ENCODE measurements around the gene ADGRV1.
"Not testable (repeated sequence)": the region's sequence is repeated elsewhere in the genome, so short reads cannot be mapped to it uniquely, and the experiment has no call there.

ADGRV1 gene

DNA sequence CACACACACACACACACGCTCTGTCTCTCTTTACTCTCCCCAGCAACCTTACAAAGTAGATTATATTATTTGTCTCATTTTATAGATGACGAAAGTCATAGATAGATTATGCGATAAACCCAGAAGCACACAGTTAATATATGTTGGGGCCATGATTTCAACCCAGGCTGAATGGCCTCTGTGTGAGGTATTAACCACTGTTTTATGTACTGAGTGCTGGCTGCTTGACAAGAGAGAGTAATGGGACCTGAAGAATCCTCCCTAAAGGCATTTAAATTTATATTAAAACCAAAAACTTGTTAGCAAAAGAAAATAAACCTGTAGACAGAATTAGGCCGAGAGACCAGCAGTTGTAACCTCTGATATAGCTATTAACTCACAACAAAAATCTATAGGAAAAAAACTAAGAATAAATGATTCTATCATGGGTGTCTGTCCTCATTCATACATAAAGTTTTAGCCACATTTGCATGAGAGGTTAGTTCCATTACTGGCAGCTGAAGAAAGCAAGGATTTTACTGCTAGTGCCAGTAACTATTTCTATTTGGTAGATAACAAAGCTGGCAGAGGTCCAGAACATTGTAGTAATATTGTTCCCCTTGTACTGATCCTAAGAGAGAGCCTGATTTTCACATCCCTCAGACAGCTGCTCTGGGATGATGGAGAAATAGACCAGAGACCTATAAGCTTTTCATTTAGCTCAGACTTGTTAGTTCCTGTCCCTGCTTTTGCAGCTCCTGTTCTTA, 250.9 kb downstream of the ADGRV1 start:
- DNase-seq (ENCODE audit: low read depth in 2 of 2): no peak

DNA sequence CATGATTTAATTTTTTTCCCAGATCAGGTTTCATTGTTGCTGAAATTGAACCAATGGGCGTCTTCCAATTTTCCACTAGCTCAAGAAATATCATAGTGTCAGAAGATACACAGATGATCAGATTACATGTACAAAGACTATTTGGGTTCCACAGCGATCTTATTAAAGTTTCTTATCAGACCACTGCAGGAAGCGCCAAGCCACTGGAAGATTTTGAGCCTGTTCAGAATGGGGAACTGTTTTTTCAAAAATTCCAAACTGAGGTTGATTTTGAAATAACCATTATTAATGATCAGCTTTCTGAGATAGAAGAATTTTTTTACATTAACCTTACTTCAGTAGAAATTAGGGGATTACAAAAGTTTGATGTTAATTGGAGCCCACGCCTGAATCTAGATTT, 251.6 kb downstream of the ADGRV1 start:
- no peak for DNase-seq (ENCODE audit: low read depth in 2 of 2)

DNA sequence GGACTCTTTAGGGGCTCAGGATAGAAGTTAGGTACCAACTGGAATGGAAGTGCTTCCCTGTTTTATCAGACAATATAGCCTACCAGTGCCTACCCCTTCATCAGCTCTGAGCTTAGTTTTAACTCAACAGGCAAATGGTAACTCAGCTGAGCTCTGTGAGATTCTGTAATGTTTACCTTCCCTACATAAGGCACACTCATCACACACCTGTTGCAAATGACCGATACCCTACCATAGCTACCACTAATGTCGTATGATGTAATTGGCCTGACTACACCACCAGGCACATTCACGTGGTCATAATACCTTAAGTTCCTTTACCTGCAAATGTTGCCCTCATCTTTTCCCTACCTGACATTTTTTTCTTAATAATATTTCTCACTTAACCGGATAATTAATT, 254.8 kb downstream of the ADGRV1 start:
- no peak for DNase-seq (ENCODE audit: low read depth in 2 of 2)

DNA sequence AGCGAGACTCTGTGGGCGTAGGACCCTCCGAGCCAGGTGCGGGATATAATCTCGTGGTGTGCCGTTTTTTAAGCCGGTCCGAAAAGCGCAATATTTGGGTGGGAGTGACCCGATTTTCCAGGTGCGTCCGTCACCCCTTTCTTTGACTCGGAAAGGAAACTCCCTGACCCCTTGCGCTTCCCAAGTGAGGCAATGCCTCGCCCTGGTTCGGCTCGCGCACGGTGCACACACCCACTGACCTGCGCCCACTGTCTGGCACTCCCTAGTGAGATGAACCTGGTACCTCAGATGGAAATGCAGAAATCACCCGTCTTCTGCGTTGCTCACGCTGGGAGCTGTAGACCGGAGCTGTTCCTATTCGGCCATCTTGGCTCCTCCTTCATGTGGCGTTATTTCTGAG, 263.5 kb downstream of the ADGRV1 start:
- DNase-seq (ENCODE audit: low read depth in 2 of 2): not testable (repeated sequence)

DNA sequence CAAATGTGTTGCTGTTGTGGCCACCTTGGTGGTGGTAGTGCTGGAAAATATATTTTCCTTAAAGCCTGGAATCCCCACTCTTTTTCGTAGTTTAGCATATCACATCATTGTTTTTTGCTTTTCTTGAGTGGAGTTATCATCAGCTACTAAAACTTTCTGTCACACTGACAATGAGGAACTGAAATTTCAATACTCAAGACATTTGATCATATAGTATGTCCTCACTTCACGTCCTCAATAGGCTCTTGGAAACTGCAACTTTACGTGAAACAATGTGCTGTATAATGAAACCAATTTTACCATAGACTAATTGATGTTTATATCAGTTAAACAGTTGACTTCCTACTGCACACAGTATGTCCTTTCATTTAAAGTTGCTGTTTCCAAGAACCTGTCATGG, 265.8 kb downstream of the ADGRV1 start:
- no peak for DNase-seq (ENCODE audit: low read depth in 2 of 2)

DNA sequence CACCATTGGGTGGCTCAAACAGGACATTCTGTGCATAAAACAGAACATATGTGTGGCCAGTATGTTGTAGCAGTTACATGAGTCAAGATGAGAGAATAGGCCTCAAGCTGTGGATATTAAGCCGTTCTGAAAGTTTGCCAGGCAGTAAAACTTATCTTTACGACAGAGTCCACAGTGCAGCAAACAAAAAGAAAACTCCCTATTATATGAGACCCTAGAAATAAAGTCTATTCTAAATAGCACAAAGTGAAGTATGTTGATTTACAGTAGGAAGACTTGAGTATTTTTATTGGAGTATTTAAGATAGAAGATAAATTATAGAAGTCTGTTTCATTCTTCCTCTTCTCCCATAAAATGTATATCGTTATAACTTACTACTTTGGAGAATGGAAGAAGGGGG, 271.5 kb downstream of the ADGRV1 start:
- no peak for DNase-seq (ENCODE audit: low read depth in 2 of 2)

DNA sequence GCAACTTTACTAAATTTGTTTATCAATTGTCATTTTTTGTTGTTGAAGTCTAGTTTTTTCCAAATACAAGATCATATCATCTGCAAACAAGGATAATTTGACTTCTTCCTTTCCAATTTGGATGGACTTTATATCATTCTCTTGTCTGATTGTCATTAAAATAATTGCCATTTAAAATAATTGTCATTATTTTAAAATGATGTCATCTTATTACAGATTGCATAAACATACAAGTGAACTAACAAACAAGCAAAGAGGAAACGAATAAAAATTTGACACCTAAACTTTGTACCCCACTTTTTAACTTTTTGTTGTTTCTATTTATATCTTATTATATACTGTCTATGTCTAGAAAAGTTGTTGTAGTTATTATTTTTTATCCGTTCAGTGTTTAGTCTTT, 275.2 kb downstream of the ADGRV1 start:
- no peak for DNase-seq (ENCODE audit: low read depth in 2 of 2)

DNA sequence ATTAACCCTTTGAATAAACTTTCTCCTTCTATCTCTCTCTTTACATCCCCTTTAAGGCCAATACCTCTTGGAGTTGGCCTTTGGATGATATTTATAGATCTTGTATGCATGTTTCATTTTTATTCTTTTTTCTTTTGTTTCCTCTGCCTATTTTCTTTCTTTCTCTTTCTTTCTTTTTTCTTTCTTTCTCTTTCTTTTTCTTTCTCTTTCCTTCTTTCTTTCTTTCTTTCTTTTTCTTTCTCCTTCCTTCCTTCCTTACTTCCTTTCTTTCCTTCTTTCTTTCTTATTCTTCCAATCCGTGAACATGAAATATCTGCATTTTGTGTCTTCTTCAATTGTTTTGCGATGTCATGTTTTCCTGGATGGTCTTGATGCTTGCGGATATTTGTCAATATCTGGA, 276.1 kb downstream of the ADGRV1 start:
- no peak for DNase-seq (ENCODE audit: low read depth in 2 of 2)

DNA sequence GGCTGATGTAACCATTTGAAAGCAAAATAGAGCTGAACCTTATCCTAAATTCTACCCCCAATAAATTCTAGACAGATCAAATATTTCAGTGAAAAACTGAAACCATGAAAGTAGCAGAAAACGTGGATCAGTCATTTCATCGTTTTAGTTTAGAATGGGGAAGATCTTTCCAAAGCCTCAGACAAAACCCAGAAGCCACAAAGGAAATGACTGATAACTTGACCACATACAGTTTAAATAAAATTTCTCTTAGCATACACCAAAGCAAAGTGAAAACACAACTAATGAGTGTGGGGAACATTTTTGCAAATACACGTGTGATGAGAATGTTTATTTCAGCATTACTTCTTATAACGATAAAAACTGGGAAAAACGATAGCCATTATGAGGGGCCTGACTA, 284.8 kb downstream of the ADGRV1 start:
- no peak for DNase-seq (ENCODE audit: low read depth in 2 of 2)

DNA sequence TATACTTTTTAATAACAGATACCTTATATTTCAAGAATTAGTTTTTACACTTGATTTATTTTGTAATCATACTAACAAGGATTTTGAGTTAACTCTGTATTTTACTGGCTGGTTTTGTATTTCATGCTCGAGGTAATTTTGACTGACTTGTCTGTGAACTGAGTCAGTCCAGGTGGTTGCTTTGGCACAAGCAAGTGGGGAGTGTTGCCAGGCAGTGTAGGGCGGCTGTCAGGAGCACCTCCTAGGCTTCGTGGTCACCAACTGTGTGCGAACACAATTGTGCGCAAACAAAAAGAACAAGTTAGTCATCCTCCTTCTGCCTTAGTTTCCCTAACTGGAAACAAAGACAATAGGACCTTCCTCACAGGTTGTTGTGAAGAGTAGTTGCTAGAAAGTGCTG, 286.3 kb downstream of the ADGRV1 start:
- DNase-seq (ENCODE audit: low read depth in 2 of 2): no peak

DNA sequence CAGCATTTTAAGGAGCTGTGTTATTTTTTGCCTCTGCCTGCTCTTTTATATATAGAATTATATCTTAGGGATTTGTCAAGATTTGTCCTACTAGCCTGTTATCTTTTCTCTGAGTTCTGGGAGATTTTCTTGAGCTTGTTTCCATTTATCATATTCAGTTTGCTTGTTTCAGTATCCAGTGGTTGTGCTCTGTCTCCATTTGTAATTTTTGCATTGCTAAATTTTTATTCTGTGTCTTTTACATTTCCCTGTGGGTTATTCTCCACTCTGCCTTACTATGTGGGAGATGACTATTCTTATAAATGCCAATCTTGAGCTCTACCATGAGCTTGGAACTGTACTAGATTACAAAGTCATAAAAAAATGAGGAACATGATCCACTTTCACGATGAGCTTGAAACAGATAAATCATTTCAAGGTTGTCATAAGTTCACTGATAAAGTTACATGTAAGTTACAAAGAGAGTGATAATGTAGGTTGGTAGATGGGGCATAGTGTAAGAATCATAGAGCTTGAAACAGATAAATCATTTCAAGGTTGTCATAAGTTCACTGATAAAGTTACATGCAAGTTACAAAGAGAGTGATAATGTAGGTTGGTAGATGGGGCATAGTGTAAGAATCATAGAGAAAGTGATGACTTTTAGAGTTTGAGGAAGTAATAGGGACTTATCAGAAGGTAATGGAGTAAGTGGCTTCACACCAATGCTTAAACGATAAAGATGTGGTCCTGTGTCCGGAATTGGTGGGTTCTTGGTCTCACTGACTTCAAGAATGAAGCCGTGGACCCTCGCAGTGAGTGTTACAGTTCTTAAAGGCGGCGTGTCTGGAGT, 287.3 kb downstream of the ADGRV1 start:
- DNase-seq (ENCODE audit: low read depth in 2 of 2): no peak

DNA sequence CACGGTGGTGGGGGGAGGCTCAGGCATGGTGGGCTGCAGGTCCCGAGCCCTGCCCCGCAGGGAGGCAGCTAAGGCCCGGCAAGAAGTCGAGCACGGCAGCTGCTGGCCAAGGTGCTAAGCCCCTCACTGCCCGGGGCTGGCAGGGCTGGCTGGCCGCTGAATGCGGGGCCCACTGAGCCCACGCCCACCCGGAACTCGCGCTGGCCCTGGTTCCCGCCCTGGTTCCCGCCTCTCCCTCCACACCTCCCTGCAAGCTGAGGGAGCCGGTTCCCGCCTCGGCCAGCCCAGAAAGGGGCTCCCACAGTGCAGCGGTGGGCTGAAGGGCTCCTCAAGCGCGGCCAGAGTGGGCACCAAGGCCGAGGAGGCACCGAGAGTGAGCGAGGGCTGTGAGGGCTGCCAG, 289.0 kb downstream of the ADGRV1 start:
- not testable (repeated sequence) for DNase-seq (ENCODE audit: low read depth in 2 of 2)

DNA sequence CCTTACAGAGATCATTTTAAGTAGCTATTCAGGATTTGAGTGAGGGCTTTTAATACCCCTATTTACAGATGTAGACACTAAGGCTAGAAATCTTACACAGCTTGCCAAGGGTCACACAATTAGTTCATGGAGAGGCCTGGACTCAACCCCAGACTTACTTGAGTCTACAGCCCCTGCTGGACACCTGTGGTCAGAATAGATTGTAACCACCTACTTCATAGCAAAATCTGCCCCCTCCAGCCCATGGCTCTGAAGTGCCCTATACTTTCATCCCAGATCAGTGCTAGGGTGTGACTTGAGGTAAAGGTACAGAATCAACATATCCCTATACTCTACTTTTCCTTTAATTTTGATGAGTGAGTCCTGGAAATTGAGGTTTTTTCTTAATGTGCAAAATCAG, 291.3 kb downstream of the ADGRV1 start:
- DNase-seq (ENCODE audit: low read depth in 2 of 2): no peak

DNA sequence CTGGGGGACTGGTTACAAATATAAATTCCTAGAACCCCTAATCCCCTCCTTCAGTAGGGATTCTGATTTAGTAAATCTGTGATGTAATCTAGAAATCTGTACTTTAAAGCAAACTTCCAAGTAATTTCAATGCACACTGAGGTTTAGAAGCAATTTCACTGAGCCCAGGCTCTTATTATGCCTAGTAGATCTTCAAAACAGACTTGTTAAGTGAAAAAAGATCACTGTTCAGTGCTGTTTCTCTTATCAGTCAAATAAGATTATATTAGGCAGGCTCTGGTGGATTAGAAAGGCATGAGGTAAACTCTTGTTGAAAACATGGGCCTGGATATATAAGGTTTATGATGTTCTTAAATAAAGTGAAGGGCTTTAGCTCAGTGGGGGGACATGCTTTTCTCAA, 293.9 kb downstream of the ADGRV1 start:
- no peak for DNase-seq (ENCODE audit: low read depth in 2 of 2)

DNA sequence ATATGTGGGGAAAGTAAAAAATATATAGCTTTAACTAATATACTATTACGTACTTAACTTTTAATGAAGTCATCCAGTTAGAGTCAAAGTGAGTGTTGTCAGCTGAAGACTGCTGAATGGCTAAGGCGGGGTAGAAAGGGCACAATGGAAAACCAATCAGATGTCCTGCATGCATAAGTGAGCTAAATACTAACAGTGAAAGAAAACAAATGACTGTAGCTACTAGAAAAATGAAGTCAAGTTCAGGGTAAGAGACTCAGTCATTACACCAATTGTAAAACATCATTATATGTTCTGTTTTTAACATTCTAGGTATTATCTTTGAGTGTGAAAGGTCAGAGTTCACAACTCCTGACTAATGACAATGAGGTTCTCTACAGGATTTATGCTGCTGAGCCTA, 295.2 kb downstream of the ADGRV1 start:
- no peak for DNase-seq (ENCODE audit: low read depth in 2 of 2)

DNA sequence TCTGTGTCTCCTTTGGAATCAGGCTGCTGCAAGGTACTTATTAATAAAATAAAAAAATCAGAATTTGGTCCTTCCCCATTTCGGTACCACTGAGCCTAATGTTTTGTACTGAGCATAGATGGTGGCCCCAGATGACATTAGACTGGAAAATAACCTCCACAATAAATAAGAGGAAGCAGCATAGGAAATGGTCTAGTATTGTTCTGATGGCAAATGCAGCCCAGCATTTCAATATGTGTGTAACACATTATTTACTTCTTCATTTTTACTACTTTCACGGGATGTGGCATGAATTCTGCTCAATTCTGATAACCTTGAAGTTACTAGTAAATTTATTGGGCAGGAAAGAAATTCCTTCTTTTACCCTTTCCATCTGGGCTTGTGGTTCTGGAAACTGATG, 295.6 kb downstream of the ADGRV1 start:
- no peak for DNase-seq (ENCODE audit: low read depth in 2 of 2)

DNA sequence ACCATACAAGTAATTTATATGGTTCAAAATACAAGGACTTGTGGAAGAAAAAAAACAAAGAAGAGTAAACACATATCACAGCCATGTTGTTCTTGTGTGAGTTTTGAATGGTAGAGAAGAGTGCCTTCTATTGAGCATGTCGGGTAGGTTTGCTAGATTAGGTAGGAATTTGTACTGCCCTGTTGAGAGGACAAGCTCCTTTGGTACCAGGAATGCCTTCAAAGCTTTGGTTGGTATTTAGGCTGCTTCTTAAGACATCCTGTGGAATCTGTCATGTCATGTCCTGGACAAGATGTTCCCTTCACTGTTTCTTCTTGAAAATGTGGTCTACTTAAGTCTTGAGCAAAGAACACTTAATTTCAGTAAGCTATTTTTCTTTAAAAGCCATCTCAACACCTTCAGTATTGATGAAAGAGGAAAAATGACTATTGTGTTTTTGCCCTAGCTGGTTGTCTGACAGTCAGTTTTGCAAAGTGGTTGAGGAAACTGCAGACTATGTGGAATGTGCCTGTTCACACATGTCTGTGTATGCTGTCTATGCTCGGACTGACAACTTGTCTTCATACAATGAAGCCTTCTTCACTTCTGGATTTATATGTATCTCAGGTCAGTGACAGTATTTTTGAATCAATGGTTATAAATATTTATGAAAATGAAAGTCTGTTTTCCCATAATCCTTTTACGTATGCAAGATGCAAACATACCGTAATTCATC, 296.9 kb downstream of the ADGRV1 start:
- DNase-seq (ENCODE audit: low read depth in 2 of 2): no peak

DNA sequence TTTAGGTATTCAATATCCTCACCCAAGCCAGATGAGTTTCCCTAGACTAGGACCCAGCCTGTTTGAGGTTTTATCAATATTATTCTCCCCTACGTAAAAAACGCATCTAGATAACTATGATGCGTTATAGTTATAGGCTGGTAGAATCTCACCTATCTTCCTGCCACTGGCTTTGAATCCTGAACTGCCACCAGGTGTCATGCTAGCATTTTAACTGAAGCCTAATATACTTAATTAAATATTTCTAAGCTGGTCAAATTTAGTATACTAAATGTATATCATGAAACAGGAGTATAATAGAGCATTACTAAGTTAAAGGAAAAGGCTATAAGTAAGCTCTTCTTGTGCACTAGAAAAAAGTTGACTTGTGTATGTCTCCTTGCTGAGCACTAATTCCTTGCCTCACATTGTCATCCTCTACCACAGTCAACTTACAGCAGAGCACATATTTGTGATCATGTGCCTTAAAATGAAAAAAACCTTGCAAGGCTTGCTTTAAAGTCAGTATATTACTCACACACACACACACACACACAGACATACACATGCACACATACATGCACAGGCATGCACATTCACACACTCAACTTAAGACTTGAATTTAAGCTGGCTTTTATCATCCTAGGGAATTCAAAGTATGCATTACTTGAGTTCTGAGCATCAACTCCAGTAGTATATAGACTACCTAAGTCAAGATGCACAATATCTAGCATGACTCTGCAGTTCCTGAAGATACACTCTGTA, 303.4 kb downstream of the ADGRV1 start:
- DNase-seq (ENCODE audit: low read depth in 2 of 2): no peak

DNA sequence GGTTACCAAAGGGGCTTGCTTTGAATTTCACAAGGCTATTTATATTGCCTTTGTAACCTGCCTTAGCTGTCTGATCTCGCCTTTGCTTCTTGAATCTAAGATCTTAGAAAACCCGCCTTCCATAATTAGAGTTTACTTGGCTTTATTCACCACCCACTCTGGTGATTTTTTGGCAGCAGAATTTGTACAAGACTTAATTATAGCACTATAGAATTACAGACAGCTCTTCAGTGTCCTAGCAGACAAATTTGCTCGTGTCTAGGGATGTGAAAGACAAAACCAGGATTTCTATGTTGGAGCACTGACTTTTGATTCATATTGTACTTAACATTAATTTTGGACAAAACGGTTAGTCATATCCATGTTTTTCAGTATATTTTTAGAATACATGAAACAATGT, 306.6 kb downstream of the ADGRV1 start:
- DNase-seq (ENCODE audit: low read depth in 2 of 2): no peak

DNA sequence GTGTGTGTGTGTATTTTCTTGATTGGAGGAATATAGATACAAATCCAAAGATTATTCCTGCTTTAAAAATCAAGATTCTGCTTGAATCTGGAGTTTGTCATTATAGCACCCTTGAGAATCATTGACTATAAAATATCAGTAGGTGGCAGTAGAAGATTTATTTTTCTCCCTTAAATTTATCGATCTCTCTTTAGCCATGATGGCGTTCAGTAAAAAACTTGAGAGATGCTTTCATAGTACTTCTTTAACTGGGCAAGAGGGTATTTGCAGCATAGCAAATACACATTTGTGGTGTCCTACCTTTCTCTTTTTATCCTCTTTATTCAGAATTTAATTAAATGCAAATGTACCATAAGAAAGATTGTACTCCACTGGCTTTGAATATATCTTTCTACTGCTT, 307.7 kb downstream of the ADGRV1 start:
- no peak for DNase-seq (ENCODE audit: low read depth in 2 of 2)

DNA sequence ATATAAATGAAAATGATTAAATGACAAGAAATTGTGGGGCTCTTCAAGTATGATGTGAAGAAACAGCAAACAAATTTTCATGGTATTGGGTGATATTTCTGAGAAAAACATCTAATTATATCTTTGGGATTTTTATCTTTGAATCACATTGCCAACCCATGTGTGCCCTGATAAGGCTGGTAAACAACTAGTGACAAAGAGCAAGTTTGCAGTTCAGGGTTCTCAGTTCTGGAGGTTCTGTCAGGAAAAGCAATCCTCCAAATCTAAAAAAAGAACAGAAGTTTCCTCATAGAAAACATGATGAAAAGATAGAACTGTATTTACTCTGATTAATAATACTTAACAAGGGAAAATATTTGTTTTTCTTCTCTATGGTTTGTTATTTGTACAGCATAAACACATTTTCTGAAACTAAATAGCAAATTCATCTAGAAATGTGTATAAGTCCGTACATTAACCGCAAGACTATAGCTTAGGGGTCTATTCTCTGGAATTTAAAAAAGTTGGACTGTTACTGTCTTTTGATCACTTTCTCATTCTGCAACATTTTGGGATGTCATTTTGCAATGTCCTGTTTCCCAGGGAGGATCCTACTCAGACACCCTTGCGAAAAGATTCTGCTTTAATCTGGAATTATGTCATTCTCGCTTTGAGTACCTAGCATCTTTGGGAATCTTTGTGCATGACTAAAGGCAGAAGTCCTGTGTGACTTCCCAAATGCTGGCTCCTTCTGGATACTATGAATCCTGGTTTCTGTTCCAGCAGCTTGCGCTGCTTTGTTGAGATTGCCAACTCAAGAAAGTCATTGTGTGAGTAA, 308.5 kb downstream of the ADGRV1 start:
- DNase-seq (ENCODE audit: low read depth in 2 of 2): no peak
